BE2C (cell line): ENCODE data around the gene ALDH3A2.

Experiments used
- DNase-seq: peaks from one replicate; pipeline ENCODE4 v3.0.0-alpha.2; 2020
- H3K27me3 ChIP-seq: fragments of 250-450 bp; sonication (Bioruptor Pico); 2 replicates; pipeline ENCODE4 v1.5.1; 2020; ENCODE audit warnings: mild to moderate bottlenecking
- H3K36me3 ChIP-seq: fragments of 250-450 bp; sonication (Bioruptor Pico); 2 replicates; pipeline ENCODE4 v1.5.1; 2020; ENCODE audit warnings: mild to moderate bottlenecking
- H3K4me1 ChIP-seq: fragments of 250-450 bp; sonication (Bioruptor Pico); 2 replicates; pipeline ENCODE4 v1.5.1; 2020
- H3K4me3 ChIP-seq: 2 replicates; pipeline ENCODE4 v1.5.1; 2011; ENCODE audit warnings: low read depth, low read length
- H3K9me3 ChIP-seq: fragments of 250-450 bp; sonication (Bioruptor Pico); 2 replicates; pipeline ENCODE4 v1.5.1; 2020
- CTCF ChIP-seq: IDR thresholded peaks from 2 replicates; pipeline ENCODE4 v1.5.1; 2012; ENCODE audit warnings: mild to moderate bottlenecking, low read depth, low read length

ALDH3A2 gene

GRCh38 chr17:19714542-19715411, 66.2 kb downstream of the ALDH3A2 start:
- Histone ChIP-seq H3K4me3 (no peak overlapping the region), H3K27me3 (no peaks in the 10 kb centered on the region), H3K4me1 (no peaks in the 10 kb centered on the region), H3K36me3 (no peaks in the 10 kb centered on the region), H3K9me3 (no peaks in the 10 kb centered on the region)
- DNase-seq, result no peak
- no peak for TF ChIP-seq CTCF

- H3K27me3 ChIP-seq, result no peaks in the 10 kb centered on the region
- no peak for TF ChIP-seq CTCF
- no peak for DNase-seq
- no peaks in the 10 kb centered on the region for H3K36me3 ChIP-seq
- no peak within 1 kb of the TSS for H3K4me3 ChIP-seq
- no peaks in the 10 kb centered on the region for H3K4me1 ChIP-seq
- H3K9me3 ChIP-seq, result no peaks in the 10 kb centered on the region
Measured at GRCh38 chr17:19716108-19717030, 67.8 kb downstream of the ALDH3A2 start, which contains the start of gene SLC47A2. Gene SLC47A2 (minus strand): TSS chr17:19716584. CDS start chr17:19716555, 29 bp downstream.

GRCh38 chr17:19717031-19717360, 68.4 kb downstream of the ALDH3A2 start:
- Histone ChIP-seq H3K9me3 (no peaks in the 10 kb centered on the region), H3K4me3 (no peak overlapping the region), H3K4me1 (no peaks in the 10 kb centered on the region), H3K27me3 (no peaks in the 10 kb centered on the region), H3K36me3 (no peaks in the 10 kb centered on the region)
- no peak for DNase-seq
- no peak for TF ChIP-seq CTCF

- no peak for DNase-seq
- Histone ChIP-seq H3K4me1 (no peaks in the 10 kb centered on the region), H3K9me3 (no peaks in the 10 kb centered on the region)
Measured at GRCh38 chr17:19717411-19717908, 68.9 kb downstream of the ALDH3A2 start.

GRCh38 chr17:19718041-19718612, 69.6 kb downstream of the ALDH3A2 start:
- Histone ChIP-seq H3K9me3 (no peaks in the 10 kb centered on the region), H3K4me3 (no peak overlapping the region), H3K27me3 (no peaks in the 10 kb centered on the region), H3K4me1 (no peaks in the 10 kb centered on the region), H3K36me3 (no peaks in the 10 kb centered on the region)
- no peak for TF ChIP-seq CTCF
- DNase-seq, result no peak

More at GRCh38 chr17:19717411-19717908, 68.9 kb downstream of the ALDH3A2 start:
- Histone ChIP-seq H3K4me3 (no peak overlapping the region), H3K27me3 (no peaks in the 10 kb centered on the region), H3K36me3 (no peaks in the 10 kb centered on the region)
- TF ChIP-seq CTCF, result no peak
